MM.1S (cell line): Measurements from ENCODE around the gene TMEM258.

Experiments
- DNase-seq: peaks from one replicate; pipeline ENCODE4 v3.0.0-alpha.2; 2015
- H2AFZ ChIP-seq: fragments of 300-600 bp; sonication (generic); 2 replicates; pipeline ENCODE4 v1.6.0; 2016; ENCODE audit warnings: antibody characterized with exemption, low read length
- H3F3A ChIP-seq: fragments of 300-600 bp; sonication (generic); 2 replicates; pipeline ENCODE4 v1.6.1; 2016; ENCODE audit warnings: mild to moderate bottlenecking, antibody characterized with exemption, low read length, moderate library complexity, mixed read lengths; ENCODE audit not compliant: insufficient read depth
- H3K27ac ChIP-seq: fragments of 300-600 bp; sonication (generic); 2 replicates; pipeline ENCODE4 v1.5.1; 2016; ENCODE audit warnings: mild to moderate bottlenecking, low read length
- H3K27me3 ChIP-seq: fragments of 300-600 bp; sonication (generic); replicated peaks from 2 replicates; pipeline ENCODE4 v1.6.0; 2016; ENCODE audit warnings: low read length; ENCODE audit not compliant: insufficient read depth
- H3K36me3 ChIP-seq: fragments of 300-600 bp; sonication (generic); replicated peaks from 2 replicates; pipeline ENCODE4 v1.6.1; 2016; ENCODE audit warnings: mild to moderate bottlenecking, low read length, mixed read lengths; ENCODE audit not compliant: insufficient read depth
- H3K4me1 ChIP-seq: fragments of 300-600 bp; sonication (generic); 2 replicates; pipeline ENCODE4 v1.6.1; 2016; ENCODE audit warnings: low read length, mixed read lengths
- H3K4me2 ChIP-seq: fragments of 300-600 bp; sonication (generic); 2 replicates; pipeline ENCODE4 v1.6.0; 2016; ENCODE audit warnings: low read depth, low read length
- H3K4me3 ChIP-seq: fragments of 300-600 bp; sonication (generic); 2 replicates; pipeline ENCODE4 v1.5.1; 2016; ENCODE audit warnings: low read length, mixed read lengths
- H3K79me2 ChIP-seq: fragments of 300-600 bp; sonication (generic); 2 replicates; pipeline ENCODE4 v1.6.1; 2016; ENCODE audit warnings: mixed run types, low read length, mixed read lengths
- H3K9ac ChIP-seq: fragments of 300-600 bp; sonication (generic); 2 replicates; pipeline ENCODE4 v1.6.1; 2016; ENCODE audit warnings: low read length, mixed read lengths
- H3K9me2 ChIP-seq: fragments of 300-600 bp; sonication (generic); replicated peaks from 2 replicates; pipeline ENCODE4 v1.6.1; 2016; ENCODE audit warnings: mild to moderate bottlenecking, low read length, mixed read lengths; ENCODE audit not compliant: insufficient read depth
- H3K9me3 ChIP-seq: fragments of 300-600 bp; sonication (generic); replicated peaks from 2 replicates; pipeline ENCODE4 v1.6.1; 2016; ENCODE audit warnings: mild to moderate bottlenecking, low read length, mixed read lengths; ENCODE audit not compliant: insufficient read depth
- H4K20me1 ChIP-seq: fragments of 300-600 bp; sonication (generic); 2 replicates; pipeline ENCODE4 v1.6.1; 2016; ENCODE audit warnings: mild to moderate bottlenecking, low read length, moderate library complexity, mixed read lengths; ENCODE audit not compliant: insufficient read depth
- CTCF ChIP-seq: fragments of 300-600 bp; sonication (generic); IDR thresholded peaks from 2 replicates; pipeline ENCODE4 v1.5.1; 2016; ENCODE audit warnings: antibody characterized with exemption, low read length, mixed read lengths
- EZH2 ChIP-seq: fragments of 300-600 bp; sonication (generic); optimal IDR thresholded peaks from 2 replicates; pipeline ENCODE3; 2017; ENCODE audit warnings: low read depth, mild to moderate bottlenecking, antibody characterized with exemption, low read length, mixed read lengths
- EZH2phosphoT487 ChIP-seq: fragments of 300-600 bp; sonication (generic); IDR thresholded peaks from 2 replicates; pipeline ENCODE4 v1.6.1; 2018; ENCODE audit warnings: antibody characterized with exemption, low read length

The TMEM258 gene

GRCh38 chr11:61803889-61804647 lies 11.7 kb upstream of the TMEM258 start:
- Histone ChIP-seq H3K4me3 (no peak overlapping the region), H3K36me3 (no peaks in the 10 kb centered on the region), H3F3A (0 out of 2 replicates have a peak, but pooled peaks cover 4% of the 10 kb centered on the region), H3K4me2 (no peak overlapping the region), H3K9me3 (no peaks in the 10 kb centered on the region), H3K27ac (no peak overlapping the region), H3K27me3 (no peaks in the 10 kb centered on the region), H3K79me2 (peaks cover 37% of the 10 kb centered on the region), H3K9me2 (no peaks in the 10 kb centered on the region), H3K4me1 (no peaks in the 10 kb centered on the region), H3K9ac (no peak overlapping the region), H2AFZ (no peak overlapping the region), H4K20me1 (no peaks in the 10 kb centered on the region)
- DNase-seq = no peak
- TF ChIP-seq EZH2phosphoT487 (no peak), CTCF (no peak), EZH2 (no peak)

GRCh38 chr11:61802605-61803004 lies 10.2 kb upstream of the TMEM258 start:
- H3K9me2 ChIP-seq = no peaks in the 10 kb centered on the region
- H3K36me3 ChIP-seq = peaks cover 5% of the 10 kb centered on the region; the same call in 1 of the 2 replicates
- no peak for DNase-seq
- H3K9ac ChIP-seq = no peak overlapping the region
- no peak overlapping the region for H3K27ac ChIP-seq
- no peaks in the 10 kb centered on the region for H3K9me3 ChIP-seq
- H3K4me3 ChIP-seq = no peak overlapping the region
- H4K20me1 ChIP-seq = peaks cover 4% of the 10 kb centered on the region; the same call in 1 of the 2 replicates
- no peaks in the 10 kb centered on the region for H3K27me3 ChIP-seq
- H2AFZ ChIP-seq = no peak overlapping the region
- H3K4me2 ChIP-seq = no peak overlapping the region
- H3K79me2 ChIP-seq = peaks cover 51% of the 10 kb centered on the region
- no peaks in the 10 kb centered on the region for H3K4me1 ChIP-seq
- H3F3A ChIP-seq = 0 out of 2 replicates have a peak, but pooled peaks cover 4% of the 10 kb centered on the region
- TF ChIP-seq EZH2 (no peak), CTCF (no peak), EZH2phosphoT487 (no peak)

- Histone ChIP-seq H3K4me3 (no peak overlapping the region), H3K9me2 (no peaks in the 10 kb centered on the region), H3F3A (peaks cover 12% of the 10 kb centered on the region; the same call in 1 of the 2 replicates), H3K4me1 (no peaks in the 10 kb centered on the region), H3K4me2 (no peak overlapping the region), H3K36me3 (peaks cover 7% of the 10 kb centered on the region; the same call in 1 of the 2 replicates), H3K9me3 (no peaks in the 10 kb centered on the region), H3K27me3 (no peaks in the 10 kb centered on the region), H2AFZ (no peak overlapping the region), H4K20me1 (peaks cover 16% of the 10 kb centered on the region; the same call in 1 of the 2 replicates), H3K79me2 (peaks cover 71% of the 10 kb centered on the region), H3K9ac (no peak overlapping the region), H3K27ac (no peak overlapping the region)
- DNase-seq = no peak
- TF ChIP-seq EZH2phosphoT487 = no peak
- no peak for TF ChIP-seq EZH2
- TF ChIP-seq CTCF = no peak
Observed at GRCh38 chr11:61800331-61801281, 8.2 kb upstream of the TMEM258 start.
